SK-MEL-5 (cell line): Measurements from ENCODE around the gene ARFGAP1. TPM values are rescaled to one million over a fixed set of nuclear protein-coding genes. Genes with fewer than 3 reads are reported as not detected.

Experiments
- DNase-seq: peaks from one replicate; pipeline ENCODE4 v3.0.0-alpha.2; 2016; ENCODE audit warnings: low read depth, low spot score
- in situ Hi-C: cut with HindIII; loops from 2 replicates; pipeline ENCODE4 v1.10.0; 2016; ENCODE audit warnings: low sequenced_read_pairs, high pct_unique_total_duplicates, low pct_unique_long_range_greater_than_20kb
- polyA plus RNA-seq, 2 experiments: library from polyadenylated mRNA; depleted of rRNA; stranded (reverse); fragments of >200 nt; gene quantifications; 2 replicates each; pipeline ENCODE4 v1.2.3, GENCODE V29; 2015
- total RNA-seq: library from RNA; depleted of rRNA; stranded (reverse); fragments of >200 nt; shearing (Covaris generic); gene quantifications from 2 replicates; pipeline ENCODE4 v1.2.3, GENCODE V29; 2014; rRNA removed

Gene ARFGAP1
- 53.0 and 61.5 TPM in 2 replicates for total RNA-seq
- 54.6 and 66.6 TPM in 2 replicates for polyA plus RNA-seq (2015; cell fraction: cytosol; rRNA removed)
- 1,120 and 1,200 TPM in 2 replicates for polyA plus RNA-seq (2015; cell fraction: nucleus; rRNA removed)

- in situ Hi-C loops = no loop called here
- peak; percentile 87 for DNase-seq
Measured at GRCh38 chr20:63272105-63273058, at the start of gene ARFGAP1. TSS of gene ARFGAP1 (plus strand) at chr20:63272813. CDS start at chr20:63275581, 2,768 bp downstream.

- in situ Hi-C loops = no loop called here
- DNase-seq = peak; percentile 72
Measured at GRCh38 chr20:63223121-63223825, 49.3 kb upstream of the ARFGAP1 start.

- DNase-seq = no peak
- in situ Hi-C loops = no loop called here
Measured at GRCh38 chr20:63223826-63224207, 48.8 kb upstream of the ARFGAP1 start.

GRCh38 chr20:63224412-63225081 lies 48.1 kb upstream of the ARFGAP1 start:
- in situ Hi-C loops = no loop called here
- peak; percentile 44 for DNase-seq

- DNase-seq = no peak
- in situ Hi-C loops = no loop called here
Measured at GRCh38 chr20:63225082-63225454, 47.5 kb upstream of the ARFGAP1 start.

- DNase-seq = no peak
- in situ Hi-C loops = no loop called here
Measured at GRCh38 chr20:63226042-63226943, 46.3 kb upstream of the ARFGAP1 start.

- in situ Hi-C loops = no loop called here
- DNase-seq = no peak
Measured at GRCh38 chr20:63227260-63227659, 45.4 kb upstream of the ARFGAP1 start.

- no peak for DNase-seq
- in situ Hi-C loops = no loop called here
Measured at GRCh38 chr20:63228806-63229205, 43.8 kb upstream of the ARFGAP1 start.

- DNase-seq = peak; percentile 83
Measured at GRCh38 chr20:63230800-63231268, 41.8 kb upstream of the ARFGAP1 start.

GRCh38 chr20:63232235-63233060 lies 40.2 kb upstream of the ARFGAP1 start:
- peak; percentile 73 for DNase-seq
- in situ Hi-C loops = no loop called here

More at GRCh38 chr20:63230800-63231268, 41.8 kb upstream of the ARFGAP1 start:
- in situ Hi-C loops = no loop called here

- in situ Hi-C loops = no loop called here
- DNase-seq = no peak
Measured at GRCh38 chr20:63233061-63233344, 39.6 kb upstream of the ARFGAP1 start.

- DNase-seq = no peak
- in situ Hi-C loops = no loop called here
Measured at GRCh38 chr20:63233924-63234323, 38.7 kb upstream of the ARFGAP1 start.

GRCh38 chr20:63234693-63235398 lies 37.8 kb upstream of the ARFGAP1 start:
- in situ Hi-C loops = no loop called here
- no peak for DNase-seq

GRCh38 chr20:63235399-63235983 lies 37.1 kb upstream of the ARFGAP1 start, which contains the start of gene BIRC7:
TSS of gene BIRC7 (plus strand) at chr20:63235905. CDS start at chr20:63236097, 192 bp downstream.
- in situ Hi-C loops = no loop called here
- DNase-seq = peak; percentile 37

GRCh38 chr20:63236116-63236837 lies 36.3 kb upstream of the ARFGAP1 start:
- DNase-seq = no peak
- in situ Hi-C loops = no loop called here
